AG09319 (cell line): ENCODE data around the gene TOGARAM2.

Experiments
- DNase-seq: peaks from one replicate; pipeline ENCODE4 v3.0.0-alpha.2; 2010; ENCODE audit warnings: low read depth; ENCODE audit errors: extremely low read depth
- CTCF ChIP-seq: IDR thresholded peaks from 2 replicates; pipeline ENCODE4 v1.5.1; 2011; ENCODE audit warnings: low read depth, mild to moderate bottlenecking, inconsistent platforms, low read length, moderate library complexity

The TOGARAM2 gene

DNA sequence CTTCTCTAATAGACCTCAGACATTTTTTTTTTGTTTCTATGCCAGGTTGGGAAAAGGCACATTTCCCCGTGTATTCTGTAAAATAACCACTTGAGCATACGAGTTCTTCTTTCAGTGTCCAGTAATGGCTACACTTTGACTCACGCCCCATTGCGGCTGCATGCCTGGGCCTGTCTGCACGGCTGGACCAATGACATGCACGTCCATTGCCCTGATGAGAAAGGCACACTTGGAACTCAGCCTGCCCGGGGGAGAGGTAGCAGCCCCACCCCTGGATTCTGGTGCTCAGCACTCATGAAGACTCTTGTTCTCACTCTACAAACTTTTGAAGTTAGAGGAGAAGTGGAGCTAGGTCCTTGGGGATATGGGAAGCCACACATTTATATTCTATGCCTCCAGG is 87.4 kb downstream of the TOGARAM2 start:
- no peak for DNase-seq
- TF ChIP-seq CTCF = no peak

- no peak for TF ChIP-seq CTCF
- DNase-seq = no peak
Observed at GRCh38 chr2:29070526-29070925, 89.4 kb downstream of the TOGARAM2 start.

GRCh38 chr2:29071032-29071975 is 90.2 kb downstream of the TOGARAM2 start:
- no peak for DNase-seq
- no peak for TF ChIP-seq CTCF

- no peak for DNase-seq
- TF ChIP-seq CTCF = no peak
Observed at GRCh38 chr2:29072251-29072650, 91.2 kb downstream of the TOGARAM2 start.

GRCh38 chr2:29072971-29073725 is 92.0 kb downstream of the TOGARAM2 start:
- TF ChIP-seq CTCF = no peak
- DNase-seq = no peak

GRCh38 chr2:29073933-29074332 is 92.8 kb downstream of the TOGARAM2 start:
- no peak for TF ChIP-seq CTCF
- DNase-seq = no peak

GRCh38 chr2:29074411-29074810 is 93.3 kb downstream of the TOGARAM2 start, which contains the start of gene PCARE:
TSS of gene PCARE (minus strand) at chr2:29074523. CDS start at chr2:29074261, 262 bp downstream.
- no peak for TF ChIP-seq CTCF
- DNase-seq = no peak
